SH-SY5Y (cell line): ENCODE measurements around the gene PCNX1.

ENCODE experiments used
- GATA2 ChIP-seq: IDR thresholded peaks from 2 replicates; pipeline ENCODE4 v1.6.1; 2011; ENCODE audit warnings: mild to moderate bottlenecking, low read depth, low read length
- GATA3 ChIP-seq: IDR thresholded peaks from 2 replicates; pipeline ENCODE4 v1.6.1; 2011; ENCODE audit warnings: low read depth, mild to moderate bottlenecking, low read length, moderate library complexity

DNA sequence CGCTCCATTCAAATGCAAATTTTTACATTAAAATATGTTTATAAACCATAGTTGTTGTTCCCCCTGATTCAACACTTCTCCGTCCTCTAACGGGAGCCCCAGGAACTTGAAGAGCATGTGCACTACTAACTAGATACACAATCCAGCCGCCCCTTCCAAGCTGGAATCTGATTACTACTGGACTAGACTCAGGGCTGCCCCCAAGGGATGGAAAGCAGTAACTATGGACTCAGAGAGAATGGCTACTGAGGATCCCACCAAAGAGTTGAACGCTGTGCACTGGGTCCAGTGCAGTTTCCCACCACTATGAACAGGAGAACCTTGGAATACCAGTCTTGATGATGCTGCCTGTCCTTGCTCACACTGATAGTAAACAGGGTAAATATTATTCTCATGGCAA, 48.6 kb upstream of the PCNX1 start:
- TF ChIP-seq GATA3 (no peak), GATA2 (no peak)
